GM12875 (cell line): ENCODE results near the gene LRRC63.

Source experiments
- H3K4me3 ChIP-seq: one replicate; pipeline ENCODE4 v1.5.1; 2011; ENCODE audit warnings: low read depth, low read length, control low read depth
- CTCF ChIP-seq: IDR thresholded peaks from 2 replicates; pipeline ENCODE4 v1.5.1; 2011; ENCODE audit warnings: low read depth, mild to moderate bottlenecking, control low read depth, inconsistent platforms, low read length, moderate library complexity, borderline replicate concordance; ENCODE audit not compliant: insufficient read depth

Gene LRRC63

GRCh38 chr13:46286972-46287371 is 75.2 kb downstream of the LRRC63 start:
- TF ChIP-seq CTCF, result no peak
- no peak overlapping the region for H3K4me3 ChIP-seq

GRCh38 chr13:46288570-46289259 is 77.0 kb downstream of the LRRC63 start:
- TF ChIP-seq CTCF, result peak; percentile 75
- no peak overlapping the region for H3K4me3 ChIP-seq

- TF ChIP-seq CTCF, result no peak
- H3K4me3 ChIP-seq, result no peak overlapping the region
Observed at GRCh38 chr13:46289260-46289955, 77.7 kb downstream of the LRRC63 start.

GRCh38 chr13:46290434-46290833 is 78.7 kb downstream of the LRRC63 start:
- no peak for TF ChIP-seq CTCF
- H3K4me3 ChIP-seq, result no peak overlapping the region

- TF ChIP-seq CTCF, result no peak
- no peak overlapping the region for H3K4me3 ChIP-seq
Observed at GRCh38 chr13:46293436-46293835, 81.7 kb downstream of the LRRC63 start.

- H3K4me3 ChIP-seq, result no peak overlapping the region
- TF ChIP-seq CTCF, result no peak
Observed at GRCh38 chr13:46295491-46296114, 83.9 kb downstream of the LRRC63 start.
